A673 (cell line): Measurements from ENCODE around the gene TTC27. TPM values are rescaled to one million over a fixed set of nuclear protein-coding genes. Genes with fewer than 3 reads are reported as not detected.

Experiments used
- BruUV-seq: library from RNA; stranded (reverse); fragments of 400-500 nt; replicated peaks from 2 replicates; lab custom pipeline; 2021; lab: Mats Ljungman, UMichigan
- CTCF ChIA-PET: fragments of 300-600 bp; sonication (Branson Sonifier 250); formaldehyde crosslinking; loops from one replicate; lab custom pipeline; 2022; ENCODE audit warnings: antibody characterized with exemption; lab: Charles Lee
- POLR2A ChIA-PET: fragments of 300-600 bp; sonication (Branson Sonifier 250); formaldehyde crosslinking; loops from one replicate; lab custom pipeline; 2022; ENCODE audit warnings: antibody characterized with exemption; ENCODE audit not compliant: low non-redundant PET; lab: Charles Lee
- DNase-seq: peaks from one replicate; pipeline ENCODE4 v3.0.0-alpha.2; 2015; ENCODE audit warnings: low spot score
- H3K27ac ChIP-seq: fragments of 200-600 bp; sonication (generic); 2 replicates; pipeline ENCODE4 v1.5.1; 2016; ENCODE audit warnings: mixed run types, low read depth, mild to moderate bottlenecking, mixed read lengths, antibody characterized with exemption, low read length; ENCODE audit not compliant: poor library complexity, severe bottlenecking
- H3K27me3 ChIP-seq: fragments of 200-600 bp; sonication (generic); replicated peaks from 2 replicates; pipeline ENCODE4 v1.6.1; 2017; ENCODE audit warnings: mixed run types, low read depth, mild to moderate bottlenecking, mixed read lengths, antibody characterized with exemption, low read length; ENCODE audit not compliant: insufficient read depth, poor library complexity
- H3K36me3 ChIP-seq: fragments of 200-600 bp; sonication (generic); 2 replicates; pipeline ENCODE4 v1.6.1; 2016; ENCODE audit warnings: mixed run types, mild to moderate bottlenecking, mixed read lengths, antibody characterized with exemption, low read length; ENCODE audit not compliant: insufficient read depth, poor library complexity, severe bottlenecking
- H3K4me1 ChIP-seq: fragments of 200-600 bp; sonication (generic); 2 replicates; pipeline ENCODE4 v1.6.1; 2017; ENCODE audit warnings: mixed run types, mild to moderate bottlenecking, mixed read lengths, antibody characterized with exemption, low read length; ENCODE audit not compliant: insufficient read depth, poor library complexity, severe bottlenecking
- H3K4me3 ChIP-seq: fragments of 200-600 bp; sonication (generic); 2 replicates; pipeline ENCODE4 v1.5.1; 2016; ENCODE audit warnings: low read depth, mixed run types, mild to moderate bottlenecking, mixed read lengths, low read length; ENCODE audit not compliant: poor library complexity, severe bottlenecking
- H3K9me3 ChIP-seq: fragments of 200-600 bp; sonication (generic); 2 replicates; pipeline ENCODE4 v1.6.1; 2016; ENCODE audit warnings: mixed run types, low read depth, mild to moderate bottlenecking, mixed read lengths, antibody characterized with exemption, low read length; ENCODE audit not compliant: poor library complexity, severe bottlenecking
- EZH2 ChIP-seq: fragments of 200-600 bp; sonication (generic); IDR thresholded peaks from 2 replicates; pipeline ENCODE4 v1.6.1; 2017; ENCODE audit warnings: borderline replicate concordance, low read depth, mild to moderate bottlenecking, mixed read lengths, antibody characterized with exemption, low read length; ENCODE audit not compliant: poor library complexity, severe bottlenecking
- intact Hi-C: fragments of 100-400 bp; cut with micrococcal nuclease; formaldehyde crosslinking; loops from one replicate; pipeline ENCODE4 v1.10.0; 2022; ENCODE audit not compliant: unreplicated experiment
- total RNA-seq: library from RNA; stranded (reverse); gene quantifications from 2 replicates; pipeline ENCODE4 v1.2.3, GENCODE V29; 2021
- TF ChIP-seq, protein P1 (sequence below): fragments of 300-800, 200-600 bp; sonication (generic); conservative IDR thresholded peaks from 2 replicates; pipeline ENCODE4 v1.5.1; 2017; ENCODE audit warnings: low read depth, mild to moderate bottlenecking, antibody characterized with exemption, low read length, moderate library complexity, mixed read lengths

TTC27 gene
- total RNA-seq, 1 experiment from 2014 or later, result 29.8 TPM

DNA sequence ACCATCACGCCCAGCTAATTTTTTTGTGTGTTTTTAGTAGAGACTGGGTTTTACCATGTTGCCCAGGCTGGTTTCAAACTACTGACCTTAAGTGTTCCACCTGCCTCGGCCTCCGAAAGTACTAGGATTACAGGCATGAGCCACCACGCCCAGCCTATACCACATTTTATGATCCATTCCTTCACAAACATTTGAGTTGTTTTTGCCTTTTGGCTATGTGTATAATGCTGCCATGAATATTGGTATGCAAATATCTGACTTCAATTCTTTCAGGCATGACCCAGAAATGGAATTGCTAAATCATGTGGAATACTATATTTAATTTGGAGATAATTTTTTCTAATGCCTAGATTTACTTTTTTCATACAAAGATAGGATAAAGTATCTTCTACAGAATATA is 68.6 kb downstream of the TTC27 start:
- no peaks in the 10 kb centered on the region for H3K4me1 ChIP-seq
- no peaks in the 10 kb centered on the region for H3K9me3 ChIP-seq
- ChIA-PET POLR2A (no interaction called here), CTCF (no interaction called here)
- no TSS peak for BruUV-seq
- DNase-seq, result no peak
- no peaks in the 10 kb centered on the region for H3K36me3 ChIP-seq
- no peak overlapping the region for H3K4me3 ChIP-seq
- intact Hi-C loops, result no loop called here
- H3K27ac ChIP-seq, result no peak overlapping the region
- H3K27me3 ChIP-seq, result no peaks in the 10 kb centered on the region
- TF ChIP-seq, protein P1, sequence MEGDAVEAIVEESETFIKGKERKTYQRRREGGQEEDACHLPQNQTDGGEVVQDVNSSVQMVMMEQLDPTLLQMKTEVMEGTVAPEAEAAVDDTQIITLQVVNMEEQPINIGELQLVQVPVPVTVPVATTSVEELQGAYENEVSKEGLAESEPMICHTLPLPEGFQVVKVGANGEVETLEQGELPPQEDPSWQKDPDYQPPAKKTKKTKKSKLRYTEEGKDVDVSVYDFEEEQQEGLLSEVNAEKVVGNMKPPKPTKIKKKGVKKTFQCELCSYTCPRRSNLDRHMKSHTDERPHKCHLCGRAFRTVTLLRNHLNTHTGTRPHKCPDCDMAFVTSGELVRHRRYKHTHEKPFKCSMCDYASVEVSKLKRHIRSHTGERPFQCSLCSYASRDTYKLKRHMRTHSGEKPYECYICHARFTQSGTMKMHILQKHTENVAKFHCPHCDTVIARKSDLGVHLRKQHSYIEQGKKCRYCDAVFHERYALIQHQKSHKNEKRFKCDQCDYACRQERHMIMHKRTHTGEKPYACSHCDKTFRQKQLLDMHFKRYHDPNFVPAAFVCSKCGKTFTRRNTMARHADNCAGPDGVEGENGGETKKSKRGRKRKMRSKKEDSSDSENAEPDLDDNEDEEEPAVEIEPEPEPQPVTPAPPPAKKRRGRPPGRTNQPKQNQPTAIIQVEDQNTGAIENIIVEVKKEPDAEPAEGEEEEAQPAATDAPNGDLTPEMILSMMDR, result no peak
- no peak for TF ChIP-seq EZH2

DNA sequence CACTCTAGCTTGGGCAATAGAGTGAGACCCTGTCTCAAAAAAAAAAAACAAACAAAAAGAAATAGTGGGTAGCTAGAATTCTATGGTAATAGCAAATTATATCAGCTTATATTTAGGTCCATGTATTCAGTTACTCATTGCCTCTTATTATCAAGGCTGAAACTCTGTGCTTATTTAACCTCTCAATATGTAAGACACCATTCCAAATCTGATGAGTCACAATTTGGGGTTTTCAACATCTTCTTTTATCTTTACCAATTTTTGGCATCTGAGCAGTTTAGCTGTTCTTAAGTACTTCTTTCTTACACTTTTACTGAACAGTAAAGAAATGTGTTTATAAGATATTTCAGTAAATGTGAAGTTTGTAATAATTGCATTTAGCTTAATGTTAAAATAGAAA is 69.3 kb downstream of the TTC27 start:
- no TSS peak for BruUV-seq
- ChIA-PET CTCF (no interaction called here), POLR2A (no interaction called here)
- no peaks in the 10 kb centered on the region for H3K36me3 ChIP-seq
- H3K27me3 ChIP-seq, result no peaks in the 10 kb centered on the region
- intact Hi-C loops, result no loop called here
- H3K9me3 ChIP-seq, result no peaks in the 10 kb centered on the region
- no peaks in the 10 kb centered on the region for H3K4me1 ChIP-seq
- DNase-seq, result no peak
- H3K27ac ChIP-seq, result no peak overlapping the region
- no peak overlapping the region for H3K4me3 ChIP-seq
- TF ChIP-seq, protein P1, result no peak
- no peak for TF ChIP-seq EZH2

DNA sequence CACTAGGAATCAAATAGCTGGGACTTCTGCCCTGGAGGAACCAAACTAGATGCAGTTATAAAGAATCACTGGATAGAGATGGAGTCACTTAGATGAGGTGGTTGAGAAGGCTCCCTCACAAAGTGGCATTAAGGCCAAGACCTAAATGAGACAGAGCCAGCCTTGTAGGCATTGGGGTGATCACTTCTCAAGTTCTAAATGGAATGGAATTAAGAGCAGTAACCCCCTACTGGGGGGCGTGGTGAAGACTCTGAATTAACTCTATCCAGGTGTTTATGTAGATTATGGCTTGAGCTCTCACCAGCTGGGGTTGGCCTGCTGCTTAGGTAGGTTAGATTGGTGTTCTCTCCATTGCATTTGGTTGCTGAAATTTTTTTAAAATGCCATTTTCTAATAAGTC is 71.3 kb downstream of the TTC27 start:
- ChIA-PET CTCF (no interaction called here), POLR2A (no interaction called here)
- BruUV-seq, result no TSS peak
- intact Hi-C loops, result no loop called here
- Histone ChIP-seq H3K36me3 (no peaks in the 10 kb centered on the region), H3K9me3 (no peaks in the 10 kb centered on the region), H3K27ac (no peak overlapping the region), H3K4me1 (no peaks in the 10 kb centered on the region), H3K4me3 (no peak overlapping the region), H3K27me3 (no peaks in the 10 kb centered on the region)
- TF ChIP-seq EZH2, result no peak
- TF ChIP-seq, protein P1, result no peak
- DNase-seq, result no peak
